Measurements from ENCODE around the gene KIF26B.
A peak's percentile ranks its signal among the peaks of the same experiment; 100 is the strongest.

KIF26B gene

GRCh38 chr1:245528258-245528635 lies 373.5 kb downstream of the KIF26B start:
- no peak for DNase-seq

DNA sequence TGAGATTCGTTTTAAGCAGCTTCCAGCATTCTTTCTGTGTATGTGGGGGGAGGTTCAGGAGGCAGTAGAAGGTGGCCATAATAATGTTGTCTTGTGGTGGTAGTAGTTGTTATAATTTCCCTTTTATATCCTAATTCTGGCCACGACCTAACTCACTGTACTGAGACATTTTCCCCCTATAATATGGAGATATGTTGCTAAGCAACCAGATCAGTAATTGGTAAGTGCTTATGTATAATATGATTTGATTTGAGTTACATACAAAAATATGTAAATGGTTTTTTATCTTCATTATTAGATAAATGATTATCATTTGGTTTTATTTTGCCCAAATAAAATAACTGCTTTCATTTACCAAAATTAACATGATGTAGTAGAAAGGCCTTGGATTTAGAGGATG lies 376.2 kb downstream of the KIF26B start:
- DNase-seq, result no peak

- DNase-seq, result no peak
Measured at GRCh38 chr1:245537992-245538391, 383.2 kb downstream of the KIF26B start.

DNA sequence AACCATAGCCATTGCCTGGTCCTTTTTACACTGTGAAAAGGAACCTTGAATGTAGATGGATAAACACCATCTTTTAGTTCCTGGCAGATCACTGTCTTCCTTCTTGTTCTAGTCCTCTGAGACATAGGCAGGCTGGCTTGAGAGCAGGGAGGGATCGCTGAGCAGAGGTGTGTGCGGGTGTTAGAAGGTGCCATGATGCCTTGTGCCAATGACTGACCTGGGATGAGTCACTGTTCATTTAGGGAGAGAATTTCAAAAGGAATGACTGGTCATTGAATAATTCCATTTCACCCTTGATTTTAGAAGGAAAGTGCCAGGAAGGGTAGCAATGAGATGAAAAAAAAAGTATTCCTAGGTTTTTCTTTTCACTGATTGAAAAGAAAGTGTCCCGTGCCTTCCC lies 383.9 kb downstream of the KIF26B start:
- DNase-seq, result no peak

- DNase-seq, result no peak
Measured at GRCh38 chr1:245541369-245541768, 386.6 kb downstream of the KIF26B start.

- DNase-seq, result no peak
Measured at GRCh38 chr1:245542365-245542764, 387.6 kb downstream of the KIF26B start.

GRCh38 chr1:245544236-245544635 lies 389.5 kb downstream of the KIF26B start:
- DNase-seq, result no peak

- peak in 1 of 2 donors; percentile 12 for DNase-seq
Measured at GRCh38 chr1:245546875-245547274, 392.1 kb downstream of the KIF26B start.

- no peak for DNase-seq
Measured at GRCh38 chr1:245549996-245550719, 395.4 kb downstream of the KIF26B start.

DNA sequence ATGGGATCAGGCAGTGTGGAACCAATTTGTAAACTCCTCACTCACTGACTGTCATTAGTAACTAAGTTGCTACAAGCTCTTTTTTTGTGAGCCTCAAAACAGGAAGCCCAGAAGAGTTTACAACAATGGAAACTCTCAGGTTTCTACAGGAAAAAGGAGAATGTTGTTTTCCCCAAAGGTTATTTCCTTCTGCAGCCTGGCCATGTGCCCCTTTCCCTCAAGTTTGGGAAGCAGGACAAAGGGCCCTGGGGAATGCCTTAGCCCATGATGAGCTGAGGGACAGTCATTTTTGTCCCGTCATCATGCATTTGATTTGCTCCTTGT lies 395.9 kb downstream of the KIF26B start:
- DNase-seq, result no peak

DNA sequence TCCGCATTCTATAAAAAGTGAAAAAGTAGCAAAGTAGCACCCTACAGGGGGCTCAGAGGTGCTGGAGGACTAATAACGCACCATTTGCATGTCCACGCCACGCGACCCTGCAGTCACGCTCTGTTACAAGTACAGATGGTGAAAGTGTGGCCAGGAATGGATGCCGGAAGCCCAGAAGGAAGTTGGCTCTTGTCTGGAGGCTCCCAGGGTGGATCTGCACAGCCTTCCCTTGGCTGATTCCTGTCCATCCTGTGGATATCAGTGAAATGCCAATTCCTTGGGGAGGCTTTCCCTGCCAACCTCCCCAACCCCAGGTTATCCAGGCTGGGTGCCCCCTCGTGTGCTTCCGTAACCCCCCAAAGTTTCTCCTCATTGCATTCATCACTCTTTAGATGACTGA lies 396.8 kb downstream of the KIF26B start:
- DNase-seq, result no peak

DNA sequence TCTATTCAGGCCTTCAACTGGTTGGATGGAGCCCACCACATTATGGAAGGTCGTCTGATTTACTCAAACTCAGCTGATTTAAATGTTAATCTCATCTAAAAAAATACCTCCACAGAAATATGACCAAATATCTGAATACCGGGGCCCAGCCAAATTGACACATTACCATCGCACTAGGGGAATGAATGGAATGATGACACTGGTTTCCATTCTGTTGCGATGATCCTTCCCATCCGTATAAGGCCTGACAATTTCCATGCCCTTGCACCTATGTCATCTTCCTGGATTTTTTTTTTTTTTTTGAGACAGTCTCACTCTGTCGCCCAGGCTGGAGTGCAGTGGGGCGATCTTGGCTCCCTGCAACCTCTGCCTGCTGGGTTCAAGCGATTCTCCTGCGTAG lies 397.5 kb downstream of the KIF26B start:
- DNase-seq, result no peak

GRCh38 chr1:245556057-245556456 lies 401.3 kb downstream of the KIF26B start:
- DNase-seq, result no peak

DNA sequence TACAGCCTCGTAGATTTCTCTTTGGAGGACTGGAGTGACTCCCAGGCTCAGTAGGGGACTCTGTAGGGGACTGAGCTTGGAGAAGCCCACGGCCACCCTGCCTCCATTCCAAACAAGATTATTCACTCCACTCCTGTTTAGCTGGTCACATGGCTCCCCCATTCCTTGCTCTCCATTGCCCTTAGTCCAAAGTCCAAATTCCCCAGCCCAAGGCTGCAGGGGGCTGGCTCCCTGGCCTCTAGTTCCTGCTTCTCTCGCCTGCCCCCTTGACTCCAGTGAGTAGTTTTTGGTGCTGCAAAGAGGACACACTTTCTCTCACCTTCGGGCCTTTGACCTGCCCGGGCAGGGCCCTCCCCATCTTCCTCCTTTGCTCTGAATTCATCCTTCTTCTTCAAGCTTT lies 403.3 kb downstream of the KIF26B start:
- no peak for DNase-seq

DNA sequence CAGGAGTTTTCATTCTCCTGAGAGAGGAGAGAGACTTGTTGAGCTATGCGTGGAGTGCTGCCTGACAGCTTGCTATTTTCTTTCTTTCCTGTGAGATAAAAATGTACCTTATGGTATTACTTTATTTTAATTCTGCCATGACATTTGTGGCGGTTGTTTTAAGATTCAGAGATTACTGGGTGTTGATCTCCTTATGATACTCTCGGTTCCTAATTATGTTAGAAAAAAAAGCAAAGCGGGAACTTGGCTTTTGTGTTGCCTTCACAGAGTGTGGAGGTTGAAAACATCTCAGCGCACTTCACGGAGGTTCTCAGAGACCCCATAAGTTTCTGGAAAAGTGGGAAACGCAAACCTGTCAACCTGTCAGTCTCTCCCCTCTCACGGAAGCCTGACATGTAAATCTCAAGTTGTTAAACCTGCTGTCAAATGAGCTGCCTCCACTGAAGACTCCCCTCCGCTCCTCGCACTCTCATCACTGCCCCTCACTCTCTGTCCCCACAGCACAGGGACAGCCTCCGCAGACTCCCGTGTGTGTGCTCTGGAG lies 405.6 kb downstream of the KIF26B start:
- DNase-seq, result no peak

DNA sequence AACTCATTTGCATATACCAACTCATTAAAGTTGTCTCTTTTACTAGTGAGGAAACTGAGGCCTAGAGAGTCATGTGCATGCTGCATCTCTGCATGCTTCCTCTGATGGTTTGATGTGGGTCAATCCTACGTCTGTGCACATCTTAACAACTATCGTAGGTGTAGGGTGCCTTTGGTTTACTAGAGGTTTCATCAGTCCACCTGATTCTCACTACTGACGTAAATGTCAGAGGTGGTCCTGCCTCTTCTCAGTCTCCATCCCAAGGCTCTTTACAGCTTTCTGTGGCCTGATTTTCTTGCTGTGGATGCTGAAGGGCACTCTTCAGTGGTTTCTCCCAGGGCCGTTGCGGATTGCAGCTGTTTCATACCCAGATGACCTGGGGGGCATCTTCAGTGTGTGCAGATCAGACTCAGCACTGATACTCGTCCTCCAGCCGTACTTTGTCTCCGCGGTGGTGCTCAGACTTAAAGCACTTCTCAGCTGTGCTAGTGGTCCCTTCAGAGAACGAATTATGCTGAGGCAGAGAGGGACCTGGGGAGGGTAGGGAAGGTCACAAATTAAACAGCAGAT lies 407.0 kb downstream of the KIF26B start:
- no peak for DNase-seq

GRCh38 chr1:245566134-245566533 lies 411.3 kb downstream of the KIF26B start:
- DNase-seq, result no peak

GRCh38 chr1:245566952-245567351 lies 412.2 kb downstream of the KIF26B start:
- no peak for DNase-seq

DNA sequence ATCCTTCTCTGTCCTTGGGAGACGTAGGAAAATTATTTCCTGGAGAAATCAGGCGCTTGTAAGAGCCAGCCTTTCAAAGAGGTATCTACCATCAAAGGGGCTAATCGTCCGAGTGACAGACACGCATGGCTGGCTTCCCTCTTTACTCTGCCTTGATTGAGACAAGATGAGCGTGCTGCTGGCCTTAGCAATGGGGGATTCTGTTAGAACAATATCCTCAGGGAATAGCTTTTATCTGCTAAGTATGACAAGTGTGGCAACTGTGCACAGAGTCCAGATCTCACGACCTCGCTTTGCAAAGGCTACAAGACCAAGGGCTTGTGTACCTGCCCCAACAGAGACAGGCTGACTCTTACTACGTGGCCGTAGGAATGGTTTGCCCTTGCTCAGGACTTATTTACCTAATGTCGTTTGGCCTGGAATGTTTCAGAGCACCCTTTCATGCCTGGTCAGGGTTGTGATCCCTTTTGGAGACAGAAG lies 417.1 kb downstream of the KIF26B start:
- no peak for DNase-seq

- DNase-seq, result no peak
Measured at GRCh38 chr1:245572709-245573108, 417.9 kb downstream of the KIF26B start.

- no peak for DNase-seq
Measured at GRCh38 chr1:245575710-245576109, 420.9 kb downstream of the KIF26B start.

GRCh38 chr1:245576323-245576722 lies 421.5 kb downstream of the KIF26B start:
- no peak for DNase-seq

DNA sequence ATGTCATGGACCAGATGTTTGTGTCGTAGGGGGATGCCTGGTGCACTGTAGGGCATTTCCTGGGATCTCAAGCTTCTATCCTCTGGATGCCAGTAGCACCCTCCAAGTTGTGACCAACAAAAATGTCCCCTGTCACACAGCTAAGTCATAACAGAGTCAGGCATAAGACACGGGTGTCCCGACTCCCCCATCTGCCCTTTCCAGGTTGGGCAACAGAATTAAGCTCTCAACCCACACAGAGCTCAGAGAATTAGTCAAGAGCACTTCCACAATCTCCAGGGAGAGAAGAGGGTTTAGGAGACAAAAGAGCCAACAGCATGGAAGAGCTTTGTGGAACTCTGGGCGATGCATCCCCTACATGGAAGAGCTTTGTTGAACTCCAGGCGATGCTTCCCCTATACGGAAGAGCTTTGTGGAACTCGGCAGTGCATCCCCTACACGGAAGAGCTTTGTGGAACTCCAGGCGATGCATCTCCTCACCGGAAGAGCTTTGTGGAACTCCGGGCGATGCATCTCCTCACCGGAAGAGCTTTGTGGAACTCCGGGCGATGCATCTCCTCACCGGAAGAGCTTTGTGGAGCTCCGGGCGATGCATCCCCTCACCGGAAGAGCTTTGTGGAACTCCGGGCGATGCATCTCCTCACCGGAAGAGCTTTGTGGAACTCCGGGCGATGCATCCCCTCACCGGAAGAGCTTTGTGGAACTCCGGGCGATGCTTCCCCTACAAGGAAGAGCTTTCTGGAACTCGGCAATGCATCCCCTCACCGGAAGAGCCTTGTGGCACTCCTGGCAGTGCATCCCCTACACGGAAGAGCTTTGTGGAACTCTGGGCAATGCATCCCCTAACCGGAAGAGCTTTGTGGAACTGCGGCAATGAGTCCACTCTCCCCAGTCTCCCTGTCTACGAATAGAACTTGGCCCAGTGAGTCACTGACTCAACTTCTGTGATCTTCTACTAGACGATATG lies 422.7 kb downstream of the KIF26B start:
- DNase-seq, result peak; percentile 41 to 74

Measured in inflammatory macrophage (primary cell).